ENCODE measurements around the gene PLA2G2E.

Gene PLA2G2E

GRCh38 chr1:19923137-19923952, at the start of gene PLA2G2E:
Gene PLA2G2E, minus strand, starts transcription at chr1:19923617. Its CDS starts 58 bp downstream, at chr1:19923559.
- TF ChIP-seq CTCF (conservative IDR thresholded peaks at IDR 0.05): no peak
- no peak within 1 kb of the TSS for H3K27ac ChIP-seq

DNA sequence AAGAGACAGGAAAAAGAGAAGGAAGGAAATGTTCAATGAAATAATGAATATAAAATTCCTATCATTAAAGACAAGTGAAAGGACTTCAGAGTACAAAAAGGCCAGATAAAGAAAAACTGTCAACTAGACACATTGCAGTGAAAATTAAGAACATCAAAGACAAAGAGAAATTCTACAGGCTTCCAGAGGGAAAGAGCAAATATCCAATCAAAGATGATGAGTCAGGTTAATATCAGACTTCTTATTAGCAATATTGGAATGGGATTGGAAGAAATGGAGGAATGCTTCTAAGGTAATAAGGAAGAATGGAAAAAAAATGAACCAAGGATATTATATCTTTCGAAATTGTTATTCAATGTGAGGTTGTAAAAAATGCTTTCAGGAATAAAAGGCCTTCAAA, 48.2 kb upstream of the PLA2G2E start:
- H3K27ac ChIP-seq: no peak overlapping the region
- no peak for TF ChIP-seq CTCF (conservative IDR thresholded peaks at IDR 0.05)

GRCh38 chr1:19969898-19970660, 46.7 kb upstream of the PLA2G2E start:
- no peak for TF ChIP-seq CTCF (conservative IDR thresholded peaks at IDR 0.05)
- no peak overlapping the region for H3K27ac ChIP-seq

DNA sequence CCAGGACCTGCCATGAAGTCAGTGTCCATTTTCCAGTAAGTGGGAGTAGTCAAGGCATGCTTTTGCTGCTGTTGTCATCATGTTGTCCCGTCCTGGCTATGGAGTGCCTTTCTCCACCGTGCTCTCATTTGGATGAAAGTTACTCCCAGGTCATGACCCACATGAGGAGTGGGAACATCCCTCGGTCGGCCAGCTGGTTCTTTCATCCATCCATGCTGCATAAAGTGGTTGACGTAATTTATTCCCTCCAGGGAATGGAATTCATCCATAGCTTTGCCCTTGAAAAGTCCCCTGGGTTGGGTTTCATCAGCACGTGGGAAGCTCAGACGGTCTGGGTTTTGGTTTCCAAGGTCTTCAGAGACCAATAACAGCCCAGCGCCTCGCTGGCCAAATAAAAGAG, 44.4 kb upstream of the PLA2G2E start:
- no peak overlapping the region for H3K27ac ChIP-seq
- no peak for TF ChIP-seq CTCF (conservative IDR thresholded peaks at IDR 0.05)

DNA sequence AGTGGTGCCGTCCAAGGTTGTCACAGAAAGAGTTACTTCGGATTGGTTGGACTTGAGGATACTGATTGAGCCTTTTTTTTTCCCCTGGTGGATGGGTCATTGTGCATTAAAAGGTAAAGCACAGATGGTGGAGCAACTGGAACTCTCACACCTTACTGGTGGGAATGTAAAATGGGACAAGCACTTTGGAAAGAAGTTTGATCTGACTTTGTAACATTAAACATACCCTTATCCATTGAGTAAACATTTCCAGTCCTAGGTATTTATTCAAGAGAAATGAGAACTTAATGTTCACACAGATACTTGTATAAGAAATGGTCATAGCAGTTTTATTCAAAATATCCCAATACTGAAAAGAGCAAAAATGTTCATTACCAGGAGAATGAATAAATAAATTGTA, 41.1 kb upstream of the PLA2G2E start:
- H3K27ac ChIP-seq: no peak overlapping the region
- TF ChIP-seq CTCF (conservative IDR thresholded peaks at IDR 0.05): no peak

- TF ChIP-seq CTCF (conservative IDR thresholded peaks at IDR 0.05): no peak
- no peak overlapping the region for H3K27ac ChIP-seq
Measured at GRCh38 chr1:19963636-19964035, 40.2 kb upstream of the PLA2G2E start.

DNA sequence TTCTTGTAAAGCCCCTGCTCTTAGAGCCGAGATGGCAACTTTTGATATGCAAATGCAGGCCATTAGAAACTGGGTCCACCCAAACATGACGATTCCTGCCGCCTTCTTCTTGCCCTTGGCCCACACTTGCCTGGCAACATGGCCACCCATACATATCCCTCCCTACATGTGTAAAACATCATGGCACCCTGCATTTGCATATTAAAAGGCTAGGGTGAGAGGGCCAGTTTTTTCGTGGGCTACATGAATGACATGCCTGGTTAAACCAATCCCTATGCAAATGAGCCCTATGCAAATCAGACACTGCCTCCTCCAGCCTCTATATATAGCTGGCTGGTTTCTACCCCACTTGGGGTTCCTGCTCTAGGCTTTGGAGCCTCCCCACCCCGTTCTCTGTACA, 37.2 kb upstream of the PLA2G2E start:
- no peak for TF ChIP-seq CTCF (conservative IDR thresholded peaks at IDR 0.05)

More for the DNA sequence above, 37.2 kb upstream of the PLA2G2E start:
- H3K27ac ChIP-seq: no peak overlapping the region
